Activated CD4-positive, alpha-beta T cell treated with anti-CD3 and anti-CD28 coated beads, Interleukin-2, amount 10 ng/mL, durations not matched to agents 7 days and 5 days (primary cell): Measurements from ENCODE around the gene CACNA1S. TPM values are rescaled to one million over a fixed set of nuclear protein-coding genes. Genes with fewer than 3 reads are reported as not detected.

Source experiments
- CTCF ChIA-PET: fragments of 350-600 bp; sonication (Branson Sonifier 250); formaldehyde crosslinking; loops from one replicate; lab custom pipeline; 2021; ENCODE audit warnings: antibody characterized with exemption; lab: Charles Lee
- POLR2A ChIA-PET: fragments of 350-600 bp; sonication (Branson Sonifier 250); formaldehyde crosslinking; loops from one replicate; lab custom pipeline; 2021; ENCODE audit warnings: antibody characterized with exemption; lab: Charles Lee
- DNase-seq: peaks from one replicate; pipeline ENCODE4 v3.0.0-alpha.2; 2020
- H3K27ac Mint-ChIP-seq: one replicate; pipeline ENCODE4 v1.8.0; 2021; ENCODE audit warnings: mild to moderate bottlenecking, moderate library complexity, mixed read lengths
- H3K27me3 Mint-ChIP-seq: one replicate; pipeline ENCODE4 v1.8.0; 2021; ENCODE audit warnings: mixed read lengths
- H3K36me3 Mint-ChIP-seq: one replicate; pipeline ENCODE4 v1.8.0; 2021; ENCODE audit warnings: low read depth, mixed read lengths
- H3K4me1 Mint-ChIP-seq: one replicate; pipeline ENCODE4 v1.8.0; 2021; ENCODE audit warnings: mixed read lengths
- H3K4me3 Mint-ChIP-seq: one replicate; pipeline ENCODE4 v1.8.0; 2021; ENCODE audit warnings: mild to moderate bottlenecking, moderate library complexity, mixed read lengths
- H3K9me3 Mint-ChIP-seq: one replicate; pipeline ENCODE4 v1.8.0; 2021; ENCODE audit warnings: mixed read lengths
- total RNA-seq, 2 experiments: library from RNA; stranded (reverse); gene quantifications; one replicate each; pipeline ENCODE4 v1.2.3, GENCODE V29; 2021

CACNA1S gene
- total RNA-seq, result not detected

DNA sequence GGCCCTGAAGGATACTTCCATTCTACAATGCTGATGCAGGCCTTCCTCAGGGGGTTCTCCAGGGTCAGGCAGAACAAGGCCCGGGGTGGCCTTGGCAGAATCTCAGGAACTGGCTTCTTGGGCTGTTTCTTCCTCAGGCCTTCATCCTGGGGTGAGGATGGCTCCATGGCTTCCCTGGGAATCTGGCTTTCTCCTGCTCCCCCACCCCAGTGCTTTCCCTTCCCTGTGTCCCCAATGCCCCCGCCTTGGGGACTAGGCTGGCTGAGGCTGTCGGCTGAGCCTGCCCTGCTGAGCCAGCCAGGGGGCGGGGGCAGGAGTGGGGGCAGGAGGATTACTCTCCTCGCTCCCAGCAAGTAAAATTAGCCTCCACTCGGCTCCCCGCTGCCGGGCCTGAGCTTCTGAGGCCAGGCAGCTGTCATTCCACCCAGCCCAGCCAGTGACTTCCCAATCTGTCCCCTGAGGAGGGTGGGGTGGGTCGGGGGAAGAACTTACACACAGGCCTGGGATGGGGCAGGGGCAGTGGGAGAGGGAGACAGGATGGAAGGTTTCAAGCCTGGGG is at the start of gene CACNA1S:
Gene CACNA1S (minus strand): TSS at position 254 of the 559 bp plus-strand sequence. CDS start 87 bp downstream, at position 167.
- ChIA-PET CTCF (interaction anchor here (1.1 to 1.3 kb wide), 2 partner anchors 14 to 271 kb away, joined by 3 read pairs; no protein-coding TSS in a partner anchor), POLR2A (no interaction called here)
- H3K4me3 Mint-ChIP-seq, result no peak within 1 kb of the TSS
- no peak for DNase-seq
- peaks cover 5% of the 10 kb centered on the region for H3K4me1 Mint-ChIP-seq
- no peaks in the 10 kb centered on the region for H3K36me3 Mint-ChIP-seq
- H3K9me3 Mint-ChIP-seq, result no peaks in the 10 kb centered on the region
- peak within 1 kb of the TSS; percentile 25 for H3K27ac Mint-ChIP-seq
- H3K27me3 Mint-ChIP-seq, result peaks cover 18% of the 10 kb centered on the region

DNA sequence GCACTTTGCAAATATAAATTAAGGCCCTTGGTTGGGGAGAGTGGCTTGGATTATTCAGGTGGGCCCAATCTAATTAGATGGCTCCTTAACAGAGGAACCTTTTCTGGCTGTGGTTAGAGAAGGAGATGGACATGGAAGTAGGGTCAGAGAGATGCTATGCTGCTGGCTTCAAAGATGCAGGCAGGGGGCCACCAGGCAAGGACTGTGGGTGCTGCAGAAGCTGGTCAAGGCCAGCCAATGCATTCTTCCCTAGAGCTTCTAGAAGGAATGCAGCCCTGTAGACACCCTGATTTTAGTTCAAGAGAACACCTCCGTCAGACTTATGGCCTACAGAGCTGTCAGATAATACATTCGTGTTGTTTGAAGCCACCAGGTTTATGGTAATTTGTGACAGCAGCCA is 45.7 kb upstream of the CACNA1S start:
- Mint-ChIP-seq H3K36me3 (no peaks in the 10 kb centered on the region), H3K9me3 (no peaks in the 10 kb centered on the region), H3K4me1 (peaks cover 13% of the 10 kb centered on the region), H3K27me3 (peaks cover 21% of the 10 kb centered on the region), H3K4me3 (no peak overlapping the region), H3K27ac (no peak overlapping the region)
- CTCF ChIA-PET, result no interaction called here
- DNase-seq, result no peak
- POLR2A ChIA-PET, result no interaction called here

DNA sequence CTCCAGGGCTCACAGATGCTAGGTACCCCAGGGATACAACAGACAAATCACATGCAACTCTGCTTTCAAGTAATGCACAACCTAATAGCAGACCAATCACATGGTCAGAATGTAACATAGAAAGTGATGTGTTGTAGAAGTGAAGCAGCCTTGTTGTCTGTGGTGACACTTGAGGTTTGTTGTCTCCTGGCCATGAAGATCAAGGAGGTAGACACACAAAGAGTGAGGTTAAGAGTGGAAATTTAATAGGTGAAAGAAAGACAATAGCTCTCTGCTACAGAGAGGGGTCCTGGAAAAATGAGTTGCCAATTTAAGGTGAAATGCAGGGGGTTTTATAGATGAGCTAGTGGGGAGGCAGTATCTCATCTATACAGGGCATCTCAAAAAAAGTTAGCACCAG is 44.6 kb upstream of the CACNA1S start:
- H3K4me3 Mint-ChIP-seq, result no peak overlapping the region
- no peaks in the 10 kb centered on the region for H3K9me3 Mint-ChIP-seq
- no peak for DNase-seq
- peaks cover 15% of the 10 kb centered on the region for H3K4me1 Mint-ChIP-seq
- H3K27ac Mint-ChIP-seq, result no peak overlapping the region
- H3K36me3 Mint-ChIP-seq, result no peaks in the 10 kb centered on the region
- peaks cover 16% of the 10 kb centered on the region for H3K27me3 Mint-ChIP-seq
- ChIA-PET CTCF (interaction anchor here (0.8 kb wide), 1 partner anchor 103 kb away, joined by 3 read pairs; no protein-coding TSS in a partner anchor), POLR2A (no interaction called here)

DNA sequence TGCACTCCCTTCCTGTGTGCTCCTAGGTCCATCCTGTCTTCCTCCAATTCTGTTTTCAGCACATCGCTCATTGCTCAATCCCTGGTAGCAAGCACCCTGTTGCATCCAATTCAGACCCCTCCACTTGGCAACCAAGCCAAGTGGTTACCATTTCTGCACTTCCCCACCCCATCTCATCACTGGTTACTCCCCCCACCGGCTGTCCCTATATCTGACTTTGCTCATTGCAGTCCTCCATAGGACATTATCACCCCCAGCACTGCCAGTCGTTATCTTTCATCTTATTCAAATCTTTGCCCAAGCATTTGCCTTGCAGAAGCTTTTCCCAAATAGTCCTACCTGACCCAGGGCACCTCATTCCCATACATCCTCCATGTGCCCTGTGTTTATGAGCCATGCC is 44.1 kb upstream of the CACNA1S start:
- Mint-ChIP-seq H3K4me3 (no peak overlapping the region), H3K27me3 (peaks cover 16% of the 10 kb centered on the region), H3K9me3 (no peaks in the 10 kb centered on the region), H3K27ac (no peak overlapping the region), H3K4me1 (peaks cover 15% of the 10 kb centered on the region), H3K36me3 (no peaks in the 10 kb centered on the region)
- no peak for DNase-seq
- CTCF ChIA-PET, result interaction anchor here (0.8 kb wide), 1 partner anchor 102 kb away, joined by 3 read pairs; no protein-coding TSS in a partner anchor
- POLR2A ChIA-PET, result no interaction called here

DNA sequence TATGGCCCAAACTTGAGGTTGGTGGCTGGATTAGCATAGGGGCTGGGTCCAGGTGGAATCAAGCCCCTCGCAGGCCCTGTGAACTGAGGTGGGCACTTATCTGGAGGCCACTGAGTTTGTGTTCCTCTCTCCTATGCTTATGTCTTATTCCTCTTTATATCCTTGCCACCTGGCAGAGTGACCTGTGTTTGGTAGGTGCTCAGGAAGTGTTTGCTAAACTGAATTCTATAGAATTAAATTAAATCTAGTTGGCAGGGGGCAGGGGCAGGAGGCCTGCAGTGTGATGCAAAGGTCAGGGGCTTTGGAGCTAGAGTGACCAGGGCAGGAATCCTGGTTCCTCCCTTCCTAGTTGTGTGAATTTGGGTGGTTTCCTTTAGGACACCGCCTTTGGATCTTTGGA is 43.1 kb upstream of the CACNA1S start:
- no peak for DNase-seq
- POLR2A ChIA-PET, result no interaction called here
- Mint-ChIP-seq H3K36me3 (no peaks in the 10 kb centered on the region), H3K4me1 (peaks cover 15% of the 10 kb centered on the region), H3K9me3 (no peaks in the 10 kb centered on the region), H3K27ac (no peak overlapping the region), H3K27me3 (peaks cover 16% of the 10 kb centered on the region), H3K4me3 (no peak overlapping the region)
- CTCF ChIA-PET, result no interaction called here

DNA sequence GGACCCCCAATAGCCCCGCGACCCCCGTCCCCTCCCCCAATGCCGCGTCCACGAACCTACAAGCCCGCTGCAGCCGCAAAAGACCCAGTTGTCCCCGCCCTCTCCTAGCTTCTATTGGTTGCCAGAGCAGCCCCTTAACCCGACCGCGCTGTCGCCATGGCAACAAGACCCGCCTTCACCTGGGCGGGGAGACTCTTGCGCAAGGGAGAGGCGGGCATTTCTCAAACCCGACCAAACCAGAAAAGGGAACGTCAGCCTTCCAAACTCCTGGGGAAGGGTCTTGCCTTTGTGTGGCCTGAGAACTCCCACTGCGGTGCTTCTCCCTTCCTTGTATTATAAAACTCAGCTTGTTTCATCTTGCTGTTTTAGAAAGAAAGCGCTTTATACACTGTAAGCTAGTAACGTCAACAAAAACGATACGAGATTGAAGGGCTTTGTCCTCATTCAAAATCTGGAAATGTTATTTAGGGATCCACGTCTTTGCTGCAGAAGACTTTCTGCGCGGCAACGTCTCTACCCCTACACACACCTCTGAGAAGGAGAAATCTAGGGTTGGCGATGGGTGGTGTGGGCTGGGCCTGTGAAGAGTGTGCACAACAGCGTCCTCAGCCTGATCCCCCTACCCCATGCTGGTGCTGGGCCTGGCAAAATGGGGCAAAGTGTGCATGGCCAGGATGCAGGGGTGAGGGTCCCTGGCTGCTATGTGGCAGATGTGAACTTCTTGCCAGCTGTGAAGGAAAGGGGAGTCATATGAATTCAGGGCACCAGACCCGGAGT is 42.4 kb upstream of the CACNA1S start, which contains the start of gene TMEM9:
Gene TMEM9 (minus strand): TSS at position 86 of the 777 bp plus-strand sequence. CDS start 551 bp downstream, outside the sequence.
- POLR2A ChIA-PET, result interaction anchor here (0.8 kb wide), 1 partner anchor 12 kb away, joined by 3 read pairs; no protein-coding TSS in a partner anchor
- Mint-ChIP-seq H3K36me3 (peaks cover under 1% of the 10 kb centered on the region), H3K4me1 (peaks cover 15% of the 10 kb centered on the region), H3K27me3 (peaks cover 14% of the 10 kb centered on the region), H3K9me3 (no peaks in the 10 kb centered on the region), H3K27ac (peak within 1 kb of the TSS; percentile 87), H3K4me3 (peak within 1 kb of the TSS; percentile 84)
- peak; percentile 98 for DNase-seq
- CTCF ChIA-PET, result interaction anchor here (0.8 to 1.9 kb wide), 6 partner anchors 12 to 128 kb away, joined by 3 to 7 read pairs (median 4); no protein-coding TSS in a partner anchor

DNA sequence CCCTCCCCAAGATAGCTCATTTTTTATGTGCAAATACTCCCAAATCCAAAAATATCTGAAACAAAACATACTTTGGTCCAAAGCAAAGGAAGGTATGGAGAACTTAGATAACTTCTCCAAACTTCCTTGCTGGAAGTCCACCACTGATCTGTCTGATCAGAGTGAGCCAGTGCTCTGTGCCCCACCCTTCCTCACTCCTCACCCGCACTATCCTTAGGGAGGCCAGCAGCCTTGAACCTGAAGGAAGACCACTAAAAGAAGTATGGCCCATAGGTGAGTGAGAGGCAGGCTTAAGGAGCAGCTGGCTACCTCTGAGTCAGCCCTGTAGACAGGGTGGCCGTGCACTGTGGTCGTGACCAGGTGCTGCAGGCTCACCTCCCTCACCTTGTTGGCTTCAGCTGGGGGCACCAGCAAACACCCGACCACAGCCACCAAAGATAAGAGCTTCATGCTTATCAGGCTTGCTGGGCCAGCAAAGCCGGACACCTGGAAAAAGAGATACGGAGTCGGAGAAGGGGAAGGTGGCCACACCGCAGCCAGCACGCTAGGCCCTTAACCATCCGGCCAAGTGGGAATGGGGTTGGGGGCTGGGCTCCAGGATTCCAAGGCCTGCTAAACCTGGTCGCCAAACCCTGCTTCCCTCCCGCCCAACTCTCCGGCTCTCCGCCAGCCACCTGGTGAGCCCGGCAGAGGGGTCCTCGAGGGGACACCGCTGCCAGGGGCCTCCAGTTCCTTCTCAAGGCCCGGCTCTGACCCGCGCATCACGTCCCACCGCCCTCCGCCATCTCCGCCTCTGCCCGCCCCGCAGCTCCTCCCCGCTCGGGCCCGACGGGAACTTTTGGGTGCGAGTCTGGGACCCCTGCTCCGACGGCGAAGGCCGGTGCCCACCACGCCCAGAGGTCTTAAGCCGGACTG is 41.5 kb upstream of the CACNA1S start:
- Mint-ChIP-seq H3K27me3 (peaks cover 14% of the 10 kb centered on the region), H3K36me3 (peaks cover 2% of the 10 kb centered on the region), H3K4me3 (peak overlapping the region; percentile 84), H3K4me1 (peaks cover 15% of the 10 kb centered on the region), H3K27ac (peak overlapping the region; percentile 87), H3K9me3 (no peaks in the 10 kb centered on the region)
- ChIA-PET POLR2A (interaction anchor here (0.8 kb wide), 1 partner anchor 12 kb away, joined by 3 read pairs; no protein-coding TSS in a partner anchor), CTCF (interaction anchor here (0.8 to 1.9 kb wide), 7 partner anchors 11 to 235 kb away, joined by 3 to 7 read pairs (median 3); no protein-coding TSS in a partner anchor)
- DNase-seq, result no peak

DNA sequence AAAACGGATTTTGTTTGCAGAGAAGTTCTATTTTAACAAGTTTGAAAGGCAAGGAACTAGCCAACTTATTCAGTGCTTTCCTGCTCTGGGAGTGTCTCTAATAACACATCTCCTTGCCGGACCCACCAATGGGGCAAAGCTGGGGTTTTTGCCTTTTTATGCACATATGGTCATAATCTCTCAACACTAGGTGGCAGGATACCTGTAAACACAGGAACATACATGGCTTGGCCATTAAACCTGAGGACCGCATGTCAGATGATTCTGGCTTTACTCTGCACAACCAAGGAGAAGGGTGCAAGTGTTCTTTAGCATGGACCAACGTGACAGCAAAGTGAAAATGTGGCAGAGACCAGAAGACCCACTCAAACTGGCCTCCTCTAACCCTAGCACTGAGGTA is 37.2 kb upstream of the CACNA1S start:
- CTCF ChIA-PET, result no interaction called here
- no peak overlapping the region for H3K4me3 Mint-ChIP-seq
- H3K9me3 Mint-ChIP-seq, result no peaks in the 10 kb centered on the region
- H3K36me3 Mint-ChIP-seq, result peaks cover 4% of the 10 kb centered on the region
- H3K27ac Mint-ChIP-seq, result no peak overlapping the region
- peaks cover 10% of the 10 kb centered on the region for H3K4me1 Mint-ChIP-seq
- POLR2A ChIA-PET, result no interaction called here
- peak; percentile 22 for DNase-seq
- H3K27me3 Mint-ChIP-seq, result no peaks in the 10 kb centered on the region

DNA sequence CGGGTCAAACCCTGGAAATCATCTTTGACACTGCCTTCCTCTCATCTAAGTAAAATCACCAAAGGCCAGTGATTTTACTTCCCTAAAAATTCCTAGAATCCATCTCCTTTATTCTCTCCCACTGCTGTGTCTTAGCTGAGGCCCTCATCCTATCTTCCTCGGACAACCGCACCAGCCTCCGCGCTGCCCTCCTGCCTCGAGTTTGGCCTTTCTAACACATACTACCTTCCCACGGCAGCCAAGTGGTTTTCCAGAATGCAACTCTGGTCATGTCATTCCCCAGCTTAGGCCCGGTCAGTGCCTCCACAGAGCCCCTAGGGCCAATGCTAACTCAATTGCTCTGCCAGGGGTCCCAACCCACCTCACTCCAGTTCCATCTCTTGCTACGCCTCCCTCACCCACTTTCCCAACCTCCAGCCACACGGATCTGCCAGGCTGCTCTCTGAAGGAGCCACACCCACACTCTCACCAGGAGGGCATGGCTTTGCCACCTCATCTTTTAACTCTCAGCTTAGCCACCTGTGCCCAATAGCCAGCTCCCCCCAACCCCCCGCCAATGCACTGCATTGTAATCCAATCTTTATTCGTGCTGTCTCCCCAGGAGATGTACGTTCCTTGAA is 35.3 kb upstream of the CACNA1S start:
- POLR2A ChIA-PET, result no interaction called here
- Mint-ChIP-seq H3K27ac (no peak overlapping the region), H3K36me3 (peaks cover 7% of the 10 kb centered on the region), H3K4me1 (peaks cover 1% of the 10 kb centered on the region), H3K4me3 (no peak overlapping the region), H3K27me3 (no peaks in the 10 kb centered on the region), H3K9me3 (no peaks in the 10 kb centered on the region)
- CTCF ChIA-PET, result interaction anchor here (1.0 to 1.9 kb wide), 2 partner anchors 11 to 12 kb away, joined by 3 to 5 read pairs; no protein-coding TSS in a partner anchor
- no peak for DNase-seq

DNA sequence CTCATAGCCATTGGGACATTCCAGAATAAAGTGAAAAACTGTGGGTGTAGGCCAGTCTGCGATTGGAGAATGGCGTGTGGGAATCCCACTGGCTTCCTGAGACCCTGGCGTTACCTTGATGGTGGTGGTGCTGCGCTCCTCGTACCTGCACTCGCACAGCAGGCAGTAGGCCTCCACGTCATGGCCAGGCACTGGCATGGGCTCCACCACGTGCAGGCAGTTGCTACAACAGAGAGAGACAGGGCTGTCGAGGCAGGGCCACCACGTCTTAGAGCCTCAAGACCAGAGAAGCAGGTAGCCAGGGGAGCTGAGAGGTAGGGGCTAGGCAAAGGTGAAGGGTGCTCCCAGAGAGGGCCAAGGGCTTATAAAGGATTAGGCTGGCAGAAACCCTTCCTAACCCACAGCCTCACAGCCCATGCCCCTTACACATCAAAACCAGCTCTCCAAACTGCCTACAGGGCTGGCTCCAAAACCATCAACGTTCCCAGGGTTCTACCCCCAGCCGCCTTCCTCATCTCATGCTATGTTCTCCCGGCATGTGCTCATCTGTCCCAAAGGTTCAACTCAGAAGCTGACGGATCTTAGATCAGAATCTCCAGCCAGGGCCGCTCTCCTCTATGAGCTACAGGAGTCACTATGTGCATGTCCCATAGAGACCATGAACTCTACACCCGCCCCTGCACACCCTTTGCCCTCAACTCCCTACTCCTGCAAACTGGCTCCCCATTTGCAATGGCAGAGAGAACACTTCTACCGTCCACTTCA is 34.6 kb upstream of the CACNA1S start:
- no peak for DNase-seq
- peaks cover 7% of the 10 kb centered on the region for H3K36me3 Mint-ChIP-seq
- no peak overlapping the region for H3K27ac Mint-ChIP-seq
- ChIA-PET POLR2A (no interaction called here), CTCF (interaction anchor here (1.0 to 1.9 kb wide), 2 partner anchors 10 to 11 kb away, joined by 3 to 5 read pairs; no protein-coding TSS in a partner anchor)
- H3K4me1 Mint-ChIP-seq, result no peaks in the 10 kb centered on the region
- H3K27me3 Mint-ChIP-seq, result no peaks in the 10 kb centered on the region
- no peaks in the 10 kb centered on the region for H3K9me3 Mint-ChIP-seq
- no peak overlapping the region for H3K4me3 Mint-ChIP-seq

DNA sequence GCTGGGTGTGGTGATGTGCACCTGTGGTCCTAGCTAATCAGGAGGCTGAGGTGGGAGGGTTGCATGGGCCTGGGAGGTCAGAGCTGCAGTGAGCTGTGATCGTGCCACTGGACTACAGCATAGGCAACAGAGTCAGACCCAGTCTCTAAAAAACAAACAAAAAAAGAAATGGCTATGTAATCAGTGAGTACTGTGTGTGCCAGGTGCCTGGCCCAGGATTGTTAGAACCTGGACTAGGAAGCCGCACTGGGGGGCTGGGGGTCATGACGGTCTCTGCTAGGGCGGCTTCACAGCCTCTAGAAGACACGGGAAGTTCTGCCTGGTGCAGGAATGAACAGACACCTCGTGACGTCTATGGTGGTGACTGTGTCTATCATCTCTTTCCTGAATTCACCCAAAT is 33.6 kb upstream of the CACNA1S start:
- Mint-ChIP-seq H3K4me3 (no peak overlapping the region), H3K27ac (no peak overlapping the region), H3K9me3 (no peaks in the 10 kb centered on the region), H3K4me1 (no peaks in the 10 kb centered on the region), H3K36me3 (peaks cover 7% of the 10 kb centered on the region), H3K27me3 (no peaks in the 10 kb centered on the region)
- DNase-seq, result no peak
- ChIA-PET POLR2A (no interaction called here), CTCF (interaction anchor here (1.0 to 1.9 kb wide), 2 partner anchors 9 to 20 kb away, joined by 3 to 5 read pairs; no protein-coding TSS in a partner anchor)
